AG09309 (cell line): ENCODE results near the gene AQP11.

Experiments
- DNase-seq: peaks from one replicate; pipeline ENCODE4 v3.0.0-alpha.2; 2010; ENCODE audit warnings: low read depth
- H3K4me3 ChIP-seq: 2 replicates; pipeline ENCODE4 v1.5.1; 2011; ENCODE audit warnings: mild to moderate bottlenecking, low read depth, low read length, moderate library complexity; ENCODE audit not compliant: control insufficient read depth
- CTCF ChIP-seq: IDR thresholded peaks from 2 replicates; pipeline ENCODE4 v1.5.1; 2011; ENCODE audit warnings: mild to moderate bottlenecking, low read depth, low read length, inconsistent platforms; ENCODE audit not compliant: insufficient read depth, control insufficient read depth; ENCODE audit errors: missing control alignments

Gene AQP11

DNA sequence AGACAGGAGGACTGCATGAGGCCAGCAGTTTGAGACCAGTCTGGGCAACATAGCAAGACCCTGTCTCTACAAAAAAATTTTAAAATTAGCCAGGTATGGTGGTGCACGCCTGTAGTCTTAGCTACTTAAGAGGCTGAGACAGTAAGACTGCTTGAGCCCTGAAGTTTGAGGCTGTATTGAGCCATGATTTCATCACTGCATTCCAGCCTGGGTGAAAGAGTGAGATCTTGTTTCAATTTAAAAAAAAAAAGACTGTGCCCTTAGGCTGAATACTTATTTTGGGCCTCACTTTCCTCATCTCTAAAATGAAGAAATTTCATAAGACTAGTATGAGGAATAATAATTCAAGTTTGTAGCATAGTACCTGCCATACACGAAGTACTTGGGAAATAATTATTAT lies 6.9 kb downstream of the AQP11 start:
- no peak for TF ChIP-seq CTCF
- H3K4me3 ChIP-seq: no peak overlapping the region
- peak; percentile 63 for DNase-seq

DNA sequence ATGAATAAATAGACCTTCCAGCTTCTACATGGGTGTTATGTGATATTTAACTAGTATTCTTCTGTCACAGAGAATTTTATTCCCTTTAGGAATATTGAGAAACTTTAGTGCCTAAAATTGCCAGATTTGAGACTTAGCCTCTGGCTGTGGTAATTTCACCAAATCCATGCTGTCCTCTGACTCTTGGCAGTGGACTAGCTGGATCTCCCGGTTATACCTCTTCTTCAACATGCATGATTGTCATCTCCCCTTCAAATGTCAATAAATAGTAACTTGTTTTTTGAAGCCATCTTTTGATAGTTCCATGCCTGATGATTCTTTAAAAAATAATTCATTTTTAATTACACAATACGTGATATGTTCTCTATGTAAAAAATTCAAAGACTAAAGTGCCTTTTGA lies 8.4 kb downstream of the AQP11 start:
- TF ChIP-seq CTCF: no peak
- DNase-seq: no peak
- H3K4me3 ChIP-seq: no peak overlapping the region

GRCh38 chr11:77602381-77603088 lies 12.8 kb downstream of the AQP11 start:
- DNase-seq: peak; percentile 64
- H3K4me3 ChIP-seq: no peak overlapping the region
- TF ChIP-seq CTCF: no peak

GRCh38 chr11:77604281-77604680 lies 14.5 kb downstream of the AQP11 start:
- TF ChIP-seq CTCF: no peak
- H3K4me3 ChIP-seq: no peak overlapping the region
- DNase-seq: no peak

DNA sequence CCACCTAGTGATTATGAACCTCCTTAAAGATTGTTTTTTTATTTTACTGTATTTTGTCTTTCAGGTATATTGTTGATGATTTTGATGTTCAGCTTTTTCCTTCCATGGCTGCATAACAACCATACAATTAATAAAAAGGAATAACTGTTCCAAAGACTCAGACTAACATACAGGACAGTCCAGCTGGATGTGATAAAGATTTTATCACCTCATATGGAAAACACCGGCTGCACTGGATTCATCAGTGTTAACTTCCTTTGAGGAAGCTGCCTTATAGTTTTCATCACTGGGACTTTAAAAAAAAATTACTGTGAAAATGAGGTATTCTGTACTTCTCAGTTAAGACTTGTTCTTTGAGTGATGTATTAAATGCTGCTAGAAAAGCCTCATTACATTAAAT lies 19.5 kb downstream of the AQP11 start:
- H3K4me3 ChIP-seq: no peak overlapping the region
- DNase-seq: no peak
- no peak for TF ChIP-seq CTCF

- no peak for DNase-seq
- no peak overlapping the region for H3K4me3 ChIP-seq
- no peak for TF ChIP-seq CTCF
Observed at GRCh38 chr11:77611921-77612320, 22.2 kb downstream of the AQP11 start.
